ENCODE results near the gene KIF26B. TPM values are rescaled to one million over a fixed set of nuclear protein-coding genes. Genes with fewer than 3 reads are reported as not detected.

Gene KIF26B
- total RNA-seq, 4 donors from 2014 or later = 2.4 to 6.7 (median 6.1) TPM

- no peak for TF ChIP-seq CTCF (IDR thresholded peaks at IDR 0.05)
- no peak for TF ChIP-seq POLR2A (IDR thresholded peaks at IDR 0.05)
- Histone ChIP-seq H3K27me3 (no peaks in the 10 kb centered on the region), H3K9me3 (no peaks in the 10 kb centered on the region), H3K27ac (no peak overlapping the region), H3K4me3 (replicated peaks in 1 of 3) (no peak overlapping the region), H3K4me1 (no peaks in the 10 kb centered on the region), H3K36me3 (no peaks in the 10 kb centered on the region)
- DNase-seq = no peak
- intact Hi-C loops (cut with DNase I) = no loop called here
- 69 to 73% methylated on average over 9 of the region's 9 CpGs for WGBS, 2 donors
Observed at GRCh38 chr1:245645894-245646293, 491.1 kb downstream of the KIF26B start.

GRCh38 chr1:245648749-245649522 lies 494.2 kb downstream of the KIF26B start:
- Histone ChIP-seq H3K4me3 (replicated peaks in 1 of 3) (no peak overlapping the region), H3K4me1 (no peaks in the 10 kb centered on the region), H3K36me3 (no peaks in the 10 kb centered on the region), H3K27ac (no peak overlapping the region), H3K9me3 (no peaks in the 10 kb centered on the region), H3K27me3 (no peaks in the 10 kb centered on the region)
- 86 to 91% methylated on average over 18 to 19 of the region's 19 CpGs for WGBS, 2 donors
- no peak for DNase-seq
- TF ChIP-seq POLR2A (IDR thresholded peaks at IDR 0.05) (no peak), CTCF (IDR thresholded peaks at IDR 0.05) (no peak)
- intact Hi-C loops (cut with DNase I) = no loop called here

GRCh38 chr1:245649666-245650065 lies 494.9 kb downstream of the KIF26B start:
- no peaks in the 10 kb centered on the region for H3K4me1 ChIP-seq
- no peaks in the 10 kb centered on the region for H3K36me3 ChIP-seq
- intact Hi-C loops (cut with DNase I) = no loop called here
- DNase-seq = no peak
- no peak for TF ChIP-seq CTCF (IDR thresholded peaks at IDR 0.05)
- TF ChIP-seq POLR2A (IDR thresholded peaks at IDR 0.05) = no peak
- H3K9me3 ChIP-seq = no peaks in the 10 kb centered on the region
- 92 to 94% methylated on average over 5 of the region's 5 CpGs for WGBS, 2 donors
- no peaks in the 10 kb centered on the region for H3K27me3 ChIP-seq
- no peak overlapping the region for H3K27ac ChIP-seq
- H3K4me3 ChIP-seq (replicated peaks in 1 of 3) = no peak overlapping the region

GRCh38 chr1:245650441-245650960 lies 495.7 kb downstream of the KIF26B start:
- no peak for DNase-seq
- 88 to 95% methylated on average over 7 of the region's 7 CpGs for WGBS, 2 donors
- Histone ChIP-seq H3K4me3 (replicated peaks in 1 of 3) (no peak overlapping the region), H3K9me3 (no peaks in the 10 kb centered on the region), H3K4me1 (no peaks in the 10 kb centered on the region), H3K36me3 (no peaks in the 10 kb centered on the region), H3K27me3 (no peaks in the 10 kb centered on the region), H3K27ac (no peak overlapping the region)
- intact Hi-C loops (cut with DNase I) = no loop called here
- no peak for TF ChIP-seq CTCF (IDR thresholded peaks at IDR 0.05)
- no peak for TF ChIP-seq POLR2A (IDR thresholded peaks at IDR 0.05)

GRCh38 chr1:245651093-245651492 lies 496.3 kb downstream of the KIF26B start:
- Histone ChIP-seq H3K27me3 (no peaks in the 10 kb centered on the region), H3K4me3 (replicated peaks in 1 of 3) (no peak overlapping the region), H3K36me3 (no peaks in the 10 kb centered on the region), H3K27ac (no peak overlapping the region), H3K4me1 (no peaks in the 10 kb centered on the region), H3K9me3 (no peaks in the 10 kb centered on the region)
- peak in 1 of 2 donors; percentile 9 for DNase-seq
- intact Hi-C loops (cut with DNase I) = no loop called here
- WGBS, 2 donors = 64 to 71% methylated on average over 3 of the region's 3 CpGs
- TF ChIP-seq POLR2A (IDR thresholded peaks at IDR 0.05) (no peak), CTCF (IDR thresholded peaks at IDR 0.05) (no peak)
